GM19023 (cell line): ENCODE results near the gene DTD2.

ENCODE experiments used
- ATAC-seq: cut with Tn5 transposase; IDR thresholded peaks from one replicate; pipeline ENCODE4 v1.9.1; 2021; ENCODE audit warnings: mild to moderate bottlenecking, moderate library complexity; ENCODE audit not compliant: unreplicated experiment

Gene DTD2

DNA sequence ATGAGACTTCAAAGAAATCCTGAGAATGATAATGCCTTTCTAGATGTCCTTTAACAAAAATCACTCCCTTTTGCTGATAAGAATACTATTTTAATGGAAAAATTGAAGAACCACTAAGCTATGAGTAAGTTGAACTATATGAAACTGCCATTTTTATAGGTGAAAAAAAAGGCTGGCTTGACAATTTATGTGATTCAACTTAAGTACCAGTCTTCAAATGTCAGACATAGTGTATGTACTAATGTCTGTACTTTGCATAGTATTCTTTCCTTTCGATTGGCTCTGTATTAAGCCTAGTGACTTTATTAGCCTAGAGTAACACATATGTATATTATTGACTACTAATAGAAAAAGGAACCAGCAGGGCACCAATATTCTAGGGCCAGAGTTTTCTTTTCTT lies 48.9 kb downstream of the DTD2 start:
- no peak for ATAC-seq

DNA sequence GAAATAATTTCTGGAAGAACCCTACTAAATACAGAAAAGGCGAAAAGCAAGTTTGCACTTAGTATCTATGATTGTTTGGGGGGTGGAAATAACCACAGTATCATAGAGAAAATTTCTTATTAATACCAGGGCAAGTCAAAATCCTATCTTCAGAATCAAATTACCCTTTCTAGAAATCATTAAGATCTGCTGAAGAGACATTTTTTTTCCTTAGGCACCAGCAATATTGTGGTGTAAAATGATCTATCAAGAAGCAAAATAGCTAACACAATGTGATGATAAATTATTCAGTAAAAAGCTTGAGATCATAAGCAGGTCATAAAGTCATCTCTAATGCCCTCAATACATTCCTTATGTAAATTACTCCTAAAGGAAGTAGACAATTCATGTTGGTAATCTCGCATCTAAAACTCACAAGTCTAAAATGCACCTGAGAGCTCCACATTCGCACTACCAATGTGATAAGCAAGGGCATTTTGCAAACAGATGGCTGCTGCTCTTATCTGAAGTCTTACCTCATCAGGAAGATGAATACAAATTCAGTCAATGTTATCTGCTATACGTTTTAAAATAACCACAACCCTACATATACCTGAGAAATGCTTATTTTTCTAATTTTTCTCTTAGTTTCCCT lies 51.6 kb downstream of the DTD2 start:
- no peak for ATAC-seq

DNA sequence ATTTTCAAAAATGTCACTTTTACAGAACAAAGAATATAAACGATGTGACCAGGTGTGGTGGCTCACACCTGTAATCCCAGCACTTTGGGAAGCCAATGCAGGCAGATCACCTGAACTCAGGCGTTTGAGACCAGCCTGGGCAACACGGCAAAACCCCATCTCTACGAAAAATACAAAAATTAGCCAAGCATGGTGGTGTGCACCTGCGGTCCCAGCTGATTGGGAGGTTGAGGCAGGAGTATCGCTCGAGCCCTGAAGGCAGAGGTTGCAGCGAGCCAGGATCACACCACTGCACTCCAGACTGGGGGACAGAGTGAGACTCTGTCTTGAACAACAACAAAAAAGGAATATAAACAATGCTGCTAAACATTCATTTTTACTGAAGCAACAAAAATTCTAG lies 52.2 kb downstream of the DTD2 start:
- no peak for ATAC-seq

DNA sequence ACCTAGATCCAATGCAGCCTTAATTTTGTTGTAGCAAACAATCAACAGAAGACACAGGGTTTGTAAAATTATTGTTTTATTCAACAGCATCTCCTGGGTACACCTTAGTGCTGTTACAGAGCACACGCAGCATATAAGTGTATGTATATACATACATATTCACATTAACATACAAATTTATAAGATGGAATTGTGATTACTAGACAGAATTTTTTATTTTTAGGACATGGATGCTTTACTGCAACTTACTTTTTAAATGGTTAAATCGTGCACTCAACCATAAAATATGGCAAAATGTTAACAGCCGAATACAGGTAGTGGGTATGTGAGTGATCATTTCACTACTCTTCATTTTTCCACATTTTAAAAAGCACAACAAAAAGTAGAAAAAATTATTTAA lies 53.6 kb downstream of the DTD2 start:
- no peak for ATAC-seq

DNA sequence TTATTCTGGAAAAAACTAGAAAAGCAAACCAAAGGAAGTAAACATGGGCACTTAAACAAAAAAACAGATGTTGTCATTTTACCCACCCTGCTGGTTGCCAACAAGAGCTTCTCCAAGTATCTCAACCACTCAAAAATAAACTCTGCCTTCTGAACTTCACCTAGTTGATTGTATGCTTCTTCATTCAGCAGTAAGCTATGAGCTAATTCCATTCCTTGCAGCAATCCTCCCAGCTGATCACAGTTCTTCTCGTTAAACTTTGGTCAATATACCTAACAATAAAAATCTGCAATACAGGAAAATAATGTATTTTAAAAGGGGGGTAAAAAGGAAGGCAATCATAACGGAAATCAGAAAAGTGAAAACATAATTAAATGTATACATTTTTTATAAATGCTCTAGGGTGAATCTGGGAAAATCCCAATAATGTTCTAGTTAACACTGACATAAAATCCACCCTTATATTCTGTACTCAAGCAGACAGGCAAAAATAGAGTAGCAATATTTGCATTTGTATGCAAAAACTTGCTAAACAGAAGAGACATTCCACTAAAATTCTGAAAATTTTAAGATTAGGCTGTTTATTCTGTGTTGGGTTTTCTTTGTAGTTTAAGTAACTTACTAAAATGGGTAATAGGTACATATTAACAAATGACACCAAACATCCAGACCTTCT lies 54.4 kb downstream of the DTD2 start:
- no peak for ATAC-seq

DNA sequence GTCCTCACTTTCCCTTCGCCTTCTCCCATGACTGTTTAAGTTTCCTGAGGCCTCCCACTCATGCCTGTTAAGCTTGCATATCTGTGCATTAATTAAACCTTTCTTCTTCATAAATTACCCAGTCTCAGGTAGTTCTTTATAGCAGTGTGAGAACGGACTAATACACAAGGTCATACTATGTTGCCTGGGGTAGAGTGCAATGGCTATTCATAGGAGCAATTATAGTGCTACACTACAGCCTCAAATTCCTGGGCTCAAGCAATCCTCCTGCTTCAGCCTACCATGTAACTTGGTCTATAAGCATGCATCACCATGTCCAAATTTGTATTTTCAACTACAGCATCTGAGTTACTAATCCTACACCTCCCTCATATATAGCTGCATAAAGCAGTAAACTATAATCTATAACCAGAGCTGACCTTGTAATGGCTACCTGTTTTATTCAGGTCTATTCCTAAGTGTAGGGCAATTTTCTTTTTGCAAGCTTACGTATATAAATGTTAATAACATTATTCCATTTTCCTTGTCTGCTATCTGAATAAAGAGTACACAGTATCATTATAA lies 55.9 kb downstream of the DTD2 start:
- ATAC-seq: no peak

DNA sequence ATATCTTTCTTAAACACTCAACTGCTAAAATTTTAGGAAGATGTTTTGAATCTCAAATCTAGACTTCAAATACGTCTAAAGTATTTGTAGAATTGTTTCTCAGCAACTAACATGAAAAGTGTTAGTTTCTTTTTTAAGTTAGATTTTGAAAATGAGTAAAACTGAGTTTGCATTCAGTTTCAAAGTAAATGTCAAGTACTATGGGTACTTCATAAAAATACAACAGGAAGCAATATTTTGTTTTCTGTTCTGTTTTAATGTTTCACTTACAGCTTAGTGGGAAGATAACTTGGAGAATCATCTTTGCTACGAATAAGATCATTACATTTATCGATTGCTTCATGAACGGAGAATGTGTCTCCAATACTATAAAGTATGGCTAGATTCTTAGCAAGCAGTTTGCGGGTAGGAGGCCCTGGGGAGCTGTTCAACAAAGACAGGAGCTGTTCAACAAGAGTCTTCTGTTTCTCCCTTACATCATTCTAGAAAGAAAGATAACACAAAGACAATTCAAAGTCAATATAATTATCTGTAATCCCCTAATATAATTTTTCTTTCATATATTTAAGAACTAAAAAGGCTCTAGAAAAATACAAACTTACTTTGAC lies 57.2 kb downstream of the DTD2 start:
- ATAC-seq: no peak
